Measurements from ENCODE around the gene ENTPD2. TPM values are rescaled to one million over a fixed set of nuclear protein-coding genes. Genes with fewer than 3 reads are reported as not detected.

ENTPD2 gene
- total and polyA plus RNA-seq, 10 of the 15 experiments (the other 5 are each of a cell fraction or from before 2014, with no cell fraction given) = 0.15 to 1.8 (median 0.65) TPM; not detected in 2

- in situ Hi-C loops (cut with MboI) (no loop called here), intact Hi-C loops (cut with micrococcal nuclease; ENCODE audit: unreplicated experiment) (loop anchor here (10.0 kb wide), 1 partner anchor 180 kb away; the partner anchor contains the start of genes CYSRT1, RNF208 and RNF224)
- Histone ChIP-seq H3K4me2 (ENCODE audit: control insufficient read depth, insufficient read depth) (no peak overlapping the region), H3K9ac (ENCODE audit: control insufficient read depth, insufficient read depth, low read length) (no peak overlapping the region), H3K27ac (ENCODE audit: control insufficient read depth, insufficient read depth) (no peak overlapping the region), H3K36me3 (ENCODE audit: control insufficient read depth in 2 of 2, insufficient read depth in 2 of 2, low read length in 1 of 2) (no peaks in the 10 kb centered on the region), H3K9me3 (replicated peaks; ENCODE audit: control insufficient read depth, insufficient read depth, low read length) (no peaks in the 10 kb centered on the region), H3K4me3 (no peak overlapping the region), H3K79me2 (ENCODE audit: control insufficient read depth, insufficient read depth, low read length) (no peaks in the 10 kb centered on the region), H3K27me3 (replicated peaks in 1 of 2; ENCODE audit: control insufficient read depth in 2 of 2, insufficient read depth in 2 of 2, low read length in 1 of 2) (peaks cover 11 to 17% of the 10 kb centered on the region in 2 experiments; a peak in 3 of 4 replicates), H3K4me1 (ENCODE audit: control insufficient read depth, insufficient read depth, low read length) (no peaks in the 10 kb centered on the region), H2AFZ (ENCODE audit: control insufficient read depth, low read depth, low read length) (no peak overlapping the region), H4K20me1 (ENCODE audit: control insufficient read depth, insufficient read depth) (no peaks in the 10 kb centered on the region)
- no TSS peak for BruUV-seq (replicated peaks)
- CTCF ChIA-PET = interaction anchor here (0.6 to 1.6 kb wide), 3 partner anchors 9 to 236 kb away, joined by 3 to 9 read pairs (median 4); no protein-coding TSS in a partner anchor
- SMC1A ChIA-PET (ENCODE audit: uncharacterized antibody, unreplicated experiment) = no interaction called here
- 5% methylated on average over 18 of the region's 18 CpGs for WGBS (ENCODE audit: insufficient coverage, insufficient replicate concordance, low lambda C conversion rate, missing lambda C conversion rate)
- RAD21 ChIA-PET (ENCODE audit: unreplicated experiment) = no interaction called here
- no peak for FAIRE-seq
- ATAC-seq = no peak
- POLR2A ChIA-PET = no interaction called here
- no peak for DNase-seq (ENCODE audit: low read depth, low spot score)
- TF ChIP-seq E2F8 (IDR thresholded peaks at IDR 0.05; ENCODE audit: low read depth, partially characterized antibody) (no peak), ZNF24 (IDR thresholded peaks at IDR 0.05) (no peak), ZSCAN29 (IDR thresholded peaks at IDR 0.05) (no peak), BCL3 (IDR thresholded peaks at IDR 0.05; ENCODE audit: borderline replicate concordance, insufficient read depth, low read depth, low read length, poor library complexity, severe bottlenecking) (no peak), FOXM1 (IDR thresholded peaks at IDR 0.05; ENCODE audit: low read depth, low read length) (no peak), ESRRA (IDR thresholded peaks at IDR 0.05; ENCODE audit: low read length) (no peak), MYC (IDR thresholded peaks at IDR 0.05; ENCODE audit: insufficient read depth, insufficient read length, insufficient replicate concordance, low read length, severe bottlenecking) (no peak), NR2C1 (IDR thresholded peaks at IDR 0.05) (no peak), ZNF207 (IDR thresholded peaks at IDR 0.05; ENCODE audit: borderline replicate concordance) (no peak), PAX8 (IDR thresholded peaks at IDR 0.05) (no peak), SMAD1 (IDR thresholded peaks at IDR 0.05; ENCODE audit: low read depth, partially characterized antibody) (no peak), KAT2A (conservative IDR thresholded peaks at IDR 0.05; ENCODE audit: control insufficient read depth, low read depth, low read length) (no peak), PAX5 (IDR thresholded peaks at IDR 0.05; ENCODE audit: borderline replicate concordance, low read depth, low read length) (no peak), SMARCA5 (IDR thresholded peaks at IDR 0.05) (no peak)
- TF ChIP-seq, protein P1, sequence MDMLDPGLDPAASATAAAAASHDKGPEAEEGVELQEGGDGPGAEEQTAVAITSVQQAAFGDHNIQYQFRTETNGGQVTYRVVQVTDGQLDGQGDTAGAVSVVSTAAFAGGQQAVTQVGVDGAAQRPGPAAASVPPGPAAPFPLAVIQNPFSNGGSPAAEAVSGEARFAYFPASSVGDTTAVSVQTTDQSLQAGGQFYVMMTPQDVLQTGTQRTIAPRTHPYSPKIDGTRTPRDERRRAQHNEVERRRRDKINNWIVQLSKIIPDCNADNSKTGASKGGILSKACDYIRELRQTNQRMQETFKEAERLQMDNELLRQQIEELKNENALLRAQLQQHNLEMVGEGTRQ (IDR thresholded peaks at IDR 0.05; ENCODE audit: borderline replicate concordance, low read depth, low read length) = no peak
- TF ChIP-seq, protein P2, sequence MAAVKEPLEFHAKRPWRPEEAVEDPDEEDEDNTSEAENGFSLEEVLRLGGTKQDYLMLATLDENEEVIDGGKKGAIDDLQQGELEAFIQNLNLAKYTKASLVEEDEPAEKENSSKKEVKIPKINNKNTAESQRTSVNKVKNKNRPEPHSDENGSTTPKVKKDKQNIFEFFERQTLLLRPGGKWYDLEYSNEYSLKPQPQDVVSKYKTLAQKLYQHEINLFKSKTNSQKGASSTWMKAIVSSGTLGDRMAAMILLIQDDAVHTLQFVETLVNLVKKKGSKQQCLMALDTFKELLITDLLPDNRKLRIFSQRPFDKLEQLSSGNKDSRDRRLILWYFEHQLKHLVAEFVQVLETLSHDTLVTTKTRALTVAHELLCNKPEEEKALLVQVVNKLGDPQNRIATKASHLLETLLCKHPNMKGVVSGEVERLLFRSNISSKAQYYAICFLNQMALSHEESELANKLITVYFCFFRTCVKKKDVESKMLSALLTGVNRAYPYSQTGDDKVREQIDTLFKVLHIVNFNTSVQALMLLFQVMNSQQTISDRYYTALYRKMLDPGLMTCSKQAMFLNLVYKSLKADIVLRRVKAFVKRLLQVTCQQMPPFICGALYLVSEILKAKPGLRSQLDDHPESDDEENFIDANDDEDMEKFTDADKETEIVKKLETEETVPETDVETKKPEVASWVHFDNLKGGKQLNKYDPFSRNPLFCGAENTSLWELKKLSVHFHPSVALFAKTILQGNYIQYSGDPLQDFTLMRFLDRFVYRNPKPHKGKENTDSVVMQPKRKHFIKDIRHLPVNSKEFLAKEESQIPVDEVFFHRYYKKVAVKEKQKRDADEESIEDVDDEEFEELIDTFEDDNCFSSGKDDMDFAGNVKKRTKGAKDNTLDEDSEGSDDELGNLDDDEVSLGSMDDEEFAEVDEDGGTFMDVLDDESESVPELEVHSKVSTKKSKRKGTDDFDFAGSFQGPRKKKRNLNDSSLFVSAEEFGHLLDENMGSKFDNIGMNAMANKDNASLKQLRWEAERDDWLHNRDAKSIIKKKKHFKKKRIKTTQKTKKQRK (IDR thresholded peaks at IDR 0.05; ENCODE audit: low read depth, low read length) = no peak
Observed at GRCh38 chr9:137044502-137045177, 9.2 kb downstream of the ENTPD2 start.
